HepG2 (cell line): Measurements from ENCODE around the gene MTF1. TPM values are rescaled to one million over a fixed set of nuclear protein-coding genes. Genes with fewer than 3 reads are reported as not detected.

Experiments
- ATAC-seq: fragments of 200-7000 bp; cut with Tn5 transposase; 3 replicates; pipeline ENCODE4 v1.9.1; 2020; ENCODE audit warnings: mild to moderate bottlenecking, moderate library complexity
- BruUV-seq: library from RNA; stranded (reverse); fragments of 400-500 nt; replicated peaks from 2 replicates; lab custom pipeline; 2021; lab: Mats Ljungman, UMichigan
- CTCF ChIA-PET: fragments of 300-600 bp; formaldehyde crosslinking; extraction: SDS; loops from one replicate; lab custom pipeline; 2021; ENCODE audit warnings: low total read pairs, inconsistent platforms, low intra/inter-chr PET ratio; lab: Yijun Ruan, JAX
- POLR2A ChIA-PET: fragments of 350-600 bp; sonication (Branson Sonifier 250); formaldehyde crosslinking; loops from one replicate; lab custom pipeline; 2020; ENCODE audit warnings: antibody characterized with exemption, inconsistent platforms; lab: Yijun Ruan, JAX
- DNase-seq: peaks from one replicate; pipeline ENCODE4 v3.0.0-alpha.2; 2015; ENCODE audit warnings: low spot score
- FAIRE-seq: peaks from 3 replicates; lab custom pipeline; 2011; peaks lifted over from hg19 to GRCh38; lab: Jason Lieb, UNC
- H2AFZ ChIP-seq: one replicate; pipeline ENCODE4 v1.6.1; 2011; ENCODE audit warnings: low read length, inconsistent platforms
- H3K27ac ChIP-seq: fragments of 300-600 bp; 3 replicates; pipeline ENCODE4 v1.8.0; 2011; ENCODE audit warnings: mixed run types, mild to moderate bottlenecking, mixed read lengths, low read length, inconsistent platforms; ENCODE audit not compliant: insufficient read depth; ENCODE audit errors: extremely low read length
- H3K27me3 ChIP-seq, 2 experiments: fragments of 200-600 bp in 1 of 2; 2 replicates in 1 of 2; 3 replicates in 1 of 2; pipeline versions ENCODE4 v1.6.0 to v1.8.0; 2011; ENCODE audit warnings: low read length in 2 of 2, mild to moderate bottlenecking in 2 of 2, moderate library complexity in 2 of 2, inconsistent platforms in 1 of 2; ENCODE audit not compliant: insufficient read depth in 2 of 2, control insufficient read depth in 1 of 2
- H3K36me3 ChIP-seq, 2 experiments: fragments of 200-600 bp in 1 of 2; replicated peaks in 1 of 2; 2 replicates in 1 of 2; 3 replicates in 1 of 2; pipeline versions ENCODE4 v1.5.1 to v1.8.0; 2011; ENCODE audit warnings: low read length in 2 of 2, inconsistent platforms in 1 of 2; ENCODE audit not compliant: insufficient read depth in 2 of 2, control insufficient read depth in 1 of 2
- H3K4me1 ChIP-seq: 2 replicates; pipeline ENCODE4 v1.5.1; 2012; ENCODE audit warnings: low read length, inconsistent platforms; ENCODE audit not compliant: insufficient read depth
- H3K4me2 ChIP-seq: 2 replicates; pipeline ENCODE4 v1.6.0; 2011; ENCODE audit warnings: low read depth, low read length, inconsistent platforms
- H3K4me3 ChIP-seq, 3 experiments: fragments of 200-600 bp in 1 of 3; sonication (generic), shearing (Covaris generic) in 1 of 3; replicated peaks in 1 of 3; 2 replicates each; pipeline ENCODE4 v1.5.1; 2011 to 2016; ENCODE audit warnings: low read length in 3 of 3, inconsistent platforms in 2 of 3, low read depth in 2 of 3, mild to moderate bottlenecking in 2 of 3, control low read depth in 1 of 3, mixed read lengths in 1 of 3; ENCODE audit not compliant: insufficient read depth in 1 of 3
- H3K79me2 ChIP-seq: one replicate; pipeline ENCODE4 v1.6.1; 2011; ENCODE audit warnings: low read length, inconsistent platforms; ENCODE audit not compliant: insufficient read depth
- H3K9ac ChIP-seq: 2 replicates; pipeline ENCODE4 v1.6.0; 2011; ENCODE audit warnings: mild to moderate bottlenecking, low read depth, low read length, inconsistent platforms; ENCODE audit not compliant: insufficient read depth
- H3K9me3 ChIP-seq: 2 replicates; pipeline ENCODE4 v1.5.1; 2012; ENCODE audit warnings: mild to moderate bottlenecking, low read length
- H4K20me1 ChIP-seq: 2 replicates; pipeline ENCODE4 v1.6.0; 2011; ENCODE audit warnings: inconsistent platforms, mild to moderate bottlenecking, low read length, moderate library complexity; ENCODE audit not compliant: insufficient read depth
- ARNT2 ChIP-seq: sonication (generic); formaldehyde crosslinking; IDR thresholded peaks from 2 replicates; pipeline ENCODE4 v1.8.0; 2022; ENCODE audit warnings: mild to moderate bottlenecking, low read depth, missing genetic modification reagents, moderate library complexity
- ETV6 ChIP-seq: sonication (generic); formaldehyde crosslinking; conservative IDR thresholded peaks from 2 replicates; pipeline ENCODE4 v1.4.0; 2020; ENCODE audit warnings: missing genetic modification reagents
- IKZF1 ChIP-seq: fragments of 450-650 bp; IDR thresholded peaks from 2 replicates; pipeline ENCODE4 v1.7.1; 2016
- IRF1 ChIP-seq: sonication (generic); formaldehyde crosslinking; IDR thresholded peaks from 2 replicates; pipeline ENCODE4 v1.4.0; 2020; ENCODE audit warnings: low read depth, mild to moderate bottlenecking, missing genetic modification reagents
- ZBTB42 ChIP-seq: sonication (generic); formaldehyde crosslinking; IDR thresholded peaks from 2 replicates; pipeline ENCODE4 v1.5.0; 2020; ENCODE audit warnings: mild to moderate bottlenecking, missing genetic modification reagents
- ZNF160 ChIP-seq: sonication (generic); formaldehyde crosslinking; IDR thresholded peaks from 2 replicates; pipeline ENCODE4 v1.8.0; 2022; ENCODE audit warnings: mild to moderate bottlenecking, inconsistent platforms, missing genetic modification reagents
- ZNF704 ChIP-seq: sonication (generic); formaldehyde crosslinking; IDR thresholded peaks from 2 replicates; pipeline ENCODE4 v1.8.1; 2023; ENCODE audit warnings: mild to moderate bottlenecking, inconsistent platforms, moderate library complexity, missing genetic modification reagents, borderline replicate concordance
- WGBS: methylation state at CpG from one replicate; pipeline ENCODE4 v1.1.6; 2017; ENCODE audit warnings: low lambda C conversion rate; 5-methylcytosine and 5-hydroxymethylcytosine counted together
- in situ Hi-C: cut with HindIII; loops from 2 replicates; pipeline ENCODE4 v1.10.0; 2017; ENCODE audit warnings: low pct_unique_long_range_greater_than_20kb; ENCODE audit not compliant: extremely low pct_ligation_motif_present
- intact Hi-C: fragments of 100-400 bp; cut with micrococcal nuclease; formaldehyde crosslinking; loops from one replicate; pipeline ENCODE4 v1.10.0; 2022; ENCODE audit not compliant: unreplicated experiment
- polyA plus RNA-seq, 8 experiments: library from polyadenylated mRNA; depleted of rRNA in 3 of 8; stranded (reverse) in 7 of 8; unstranded in 1 of 8; fragments of >200 nt; fragmentation: Illumina TruSeq in 4 of 8; extraction: Trizol in 4 of 8; gene quantifications; 2 replicates each; pipeline versions ENCODE4 v1.2.1 to v1.2.3, GENCODE V29; 2011 to 2016; ENCODE audit warnings: low read depth in 4 of 8, missing spikeins in 1 of 8, mixed read lengths in 1 of 8; ENCODE audit not compliant: insufficient read depth in 1 of 8
- total RNA-seq, 5 experiments: library from RNA; depleted of rRNA; stranded (reverse); fragments of >200 nt; fragmentation: Illumina TruSeq; extraction: Trizol; gene quantifications; 2 replicates each; pipeline ENCODE4 v1.2.3, GENCODE V29; 2016; ENCODE audit warnings: low read depth in 1 of 5

The MTF1 gene
- total and polyA plus RNA-seq, 2 of the 13 experiments (the other 11 are each of a cell fraction or from before 2014, with no cell fraction given), result 2.4 to 3.3 TPM

GRCh38 chr1:37846647-37847339, 12.6 kb downstream of the MTF1 start:
- ChIA-PET POLR2A (no interaction called here), CTCF (no interaction called here)
- Histone ChIP-seq H2AFZ (no peak overlapping the region), H3K27ac (no peak overlapping the region), H3K36me3 (peaks cover 5 to 12% of the 10 kb centered on the region in 2 experiments; a peak in 4 of 5 replicates), H3K9ac (no peak overlapping the region), H4K20me1 (no peaks in the 10 kb centered on the region), H3K4me2 (no peak overlapping the region), H3K4me3 (no peak overlapping the region), H3K27me3 (no peaks in the 10 kb centered on the region; a peak in 1 of 5 replicates), H3K9me3 (no peaks in the 10 kb centered on the region), H3K4me1 (no peaks in the 10 kb centered on the region), H3K79me2 (peaks cover 10% of the 10 kb centered on the region)
- ATAC-seq (no peak), FAIRE-seq (no peak), DNase-seq (no peak)
- BruUV-seq, result no TSS peak
- intact Hi-C loops (no loop called here), in situ Hi-C loops (no loop called here)
- TF ChIP-seq IRF1, result no peak
- no peak for TF ChIP-seq ZBTB42
- TF ChIP-seq ZNF160 (CRISPR knock-in tag), result no peak
- no peak for TF ChIP-seq ZNF704 (CRISPR knock-in tag)
- no peak for TF ChIP-seq ARNT2 (CRISPR knock-in tag)
- TF ChIP-seq IKZF1, result no peak
- no peak for TF ChIP-seq ETV6 (CRISPR knock-in tag)
- 97% methylated on average over 4 of the region's 4 CpGs for WGBS
